HG03280 (cell line): Measurements from ENCODE around the gene GSTT4.
"Not testable (repeated sequence)": the region's sequence is repeated elsewhere in the genome, so short reads cannot be mapped to it uniquely, and the experiment has no call there.

Experiments
- ATAC-seq: cut with Tn5 transposase; IDR thresholded peaks from one replicate; pipeline ENCODE4 v1.9.1; 2021; ENCODE audit warnings: mild to moderate bottlenecking, moderate library complexity; ENCODE audit not compliant: unreplicated experiment

GSTT4 gene

DNA sequence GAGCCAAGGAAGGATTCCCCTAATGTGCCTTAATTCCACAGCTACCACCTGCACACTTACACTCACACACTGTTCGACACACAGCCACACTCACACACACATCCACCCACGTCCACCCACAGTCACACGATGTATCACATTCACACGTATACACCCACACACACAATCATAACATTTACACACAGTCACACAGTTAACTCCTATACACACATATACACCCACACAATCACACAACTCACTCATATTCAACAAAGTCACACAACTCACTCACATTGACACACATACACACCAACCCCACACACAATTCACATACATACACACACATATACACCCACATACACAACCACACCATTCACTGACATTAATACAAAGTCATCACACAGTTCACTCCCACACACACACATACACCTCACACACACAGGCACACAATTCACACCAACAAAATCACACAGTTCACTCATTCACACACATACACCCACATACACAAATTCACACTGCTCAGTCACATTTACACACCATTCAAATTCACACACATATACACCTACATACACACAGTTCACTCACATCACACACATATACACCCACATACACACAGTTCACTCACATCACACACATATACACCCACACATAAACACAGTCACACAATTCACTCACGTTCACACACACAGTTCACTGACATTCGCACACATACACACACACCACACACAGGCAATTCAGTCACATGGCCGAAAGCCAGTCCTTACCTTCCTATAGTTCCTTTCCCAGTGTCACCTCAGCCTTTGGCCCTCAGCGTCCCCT is 50.9 kb downstream of the GSTT4 start:
- not testable (repeated sequence) for ATAC-seq

DNA sequence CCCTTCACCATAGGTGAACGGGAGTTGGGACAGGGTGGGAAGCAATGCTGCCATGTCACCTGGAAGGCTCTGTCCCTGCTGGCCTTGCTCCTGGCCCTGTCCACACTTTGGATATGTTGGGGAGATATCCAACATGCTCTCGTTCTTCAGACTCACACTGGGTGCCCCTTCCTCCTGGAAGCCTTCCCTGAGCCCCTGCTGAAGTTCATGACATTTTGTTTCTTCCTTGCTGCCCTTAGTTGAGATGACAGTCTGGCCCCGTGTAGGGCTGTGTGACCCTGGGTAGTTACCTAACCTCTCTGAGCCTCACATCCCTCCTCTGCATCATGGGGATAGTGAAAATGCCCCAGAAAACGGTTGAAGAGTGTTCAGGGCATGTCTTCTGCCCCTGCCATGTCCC is 51.8 kb downstream of the GSTT4 start:
- ATAC-seq: not testable (repeated sequence)

DNA sequence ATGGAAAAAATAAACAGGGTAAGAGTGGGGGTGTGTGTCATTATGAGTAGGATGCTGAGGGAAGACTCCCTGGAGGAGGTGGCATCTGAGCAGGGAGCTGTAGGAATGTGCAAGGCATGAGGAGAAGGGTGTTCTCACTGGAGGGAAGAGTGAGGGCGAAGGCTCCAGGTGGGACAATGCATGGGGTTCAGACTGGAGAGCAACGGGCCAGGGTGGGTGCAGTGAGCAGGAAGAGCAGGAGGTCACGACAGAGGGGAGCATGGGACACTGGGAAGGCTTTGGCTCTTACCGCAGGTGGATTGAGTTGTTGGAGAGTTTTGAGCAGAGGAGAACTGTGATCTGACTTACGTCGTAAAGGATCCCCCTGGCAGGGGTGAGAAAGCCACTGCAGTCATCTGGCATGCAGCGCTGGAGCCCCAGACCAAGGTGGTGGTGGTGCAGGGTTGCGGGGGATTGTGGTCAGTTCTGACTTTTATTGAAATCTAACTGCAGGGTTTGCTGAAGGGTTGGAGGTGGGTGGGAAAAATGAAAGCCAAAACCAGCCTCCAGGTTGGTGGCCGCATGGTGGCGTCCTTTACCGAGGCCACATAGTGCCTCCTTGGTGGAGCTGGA is 52.4 kb downstream of the GSTT4 start:
- not testable (repeated sequence) for ATAC-seq

DNA sequence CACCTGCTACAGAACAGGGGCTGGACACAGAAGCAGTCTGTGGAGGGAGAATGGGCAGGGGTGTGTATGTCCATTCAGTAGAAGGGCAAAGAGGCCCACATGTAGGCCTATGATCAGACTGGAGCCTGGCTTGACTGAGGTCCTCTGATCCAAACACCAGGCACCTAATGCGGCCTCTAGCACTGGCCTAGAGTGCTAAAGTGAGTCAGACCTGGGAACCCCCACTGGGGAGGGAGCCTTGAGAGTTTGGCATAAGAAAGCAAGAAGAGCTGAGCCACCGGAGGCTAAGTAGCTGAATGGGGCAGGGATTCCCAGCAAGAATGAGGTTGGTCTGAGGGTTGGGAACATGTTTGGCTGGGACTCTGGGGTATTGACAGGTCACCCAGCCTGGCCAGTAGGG is 53.9 kb downstream of the GSTT4 start:
- not testable (repeated sequence) for ATAC-seq

DNA sequence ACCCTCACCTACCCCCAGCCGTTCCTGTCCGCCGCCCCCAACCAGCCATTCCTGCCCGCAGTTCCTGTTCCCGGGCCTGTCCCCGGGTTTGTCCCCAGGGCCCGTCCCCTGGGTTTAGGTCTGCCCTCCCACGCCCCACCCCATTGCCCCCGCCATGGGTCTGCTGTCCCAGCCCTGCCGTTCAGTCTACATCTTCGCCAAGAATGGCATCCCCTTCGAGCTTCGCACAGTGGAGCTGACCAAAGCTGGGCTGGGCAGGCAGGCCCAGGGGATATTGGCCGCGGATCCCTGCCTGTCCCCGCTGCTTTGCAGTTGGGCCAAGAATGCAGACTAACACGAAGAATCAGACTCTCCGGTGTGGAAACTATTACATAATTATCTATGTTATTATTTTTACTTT is 55.5 kb downstream of the GSTT4 start:
- ATAC-seq: not testable (repeated sequence)
